GM21529 (cell line): ENCODE measurements around the gene ZNF714.

Experiments used
- ATAC-seq: cut with Tn5 transposase; IDR thresholded peaks from one replicate; pipeline ENCODE4 v1.9.1; 2021; ENCODE audit not compliant: unreplicated experiment

ZNF714 gene

GRCh38 chr19:21082011-21082975 lies at the start of gene ZNF714:
Gene ZNF714 (plus strand): TSS chr19:21082203. CDS start chr19:21098269, 16,066 bp downstream.
- ATAC-seq: peak; percentile 94

GRCh38 chr19:21045028-21045427 lies 37.0 kb upstream of the ZNF714 start:
- no peak for ATAC-seq

- no peak for ATAC-seq
Observed at GRCh38 chr19:21046489-21046888, 35.5 kb upstream of the ZNF714 start.

- ATAC-seq: no peak
Observed at GRCh38 chr19:21047716-21048115, 34.3 kb upstream of the ZNF714 start.

- no peak for ATAC-seq
Observed at GRCh38 chr19:21052902-21053301, 29.1 kb upstream of the ZNF714 start.

GRCh38 chr19:21065336-21065735 lies 16.7 kb upstream of the ZNF714 start:
- no peak for ATAC-seq

- ATAC-seq: no peak
Observed at GRCh38 chr19:21084343-21084742, 2.3 kb downstream of the ZNF714 start.

- no peak for ATAC-seq
Observed at GRCh38 chr19:21087871-21088270, 5.9 kb downstream of the ZNF714 start.

- ATAC-seq: no peak
Observed at GRCh38 chr19:21092109-21092508, 10.1 kb downstream of the ZNF714 start.

- ATAC-seq: no peak
Observed at GRCh38 chr19:21094347-21095025, 12.5 kb downstream of the ZNF714 start.

GRCh38 chr19:21098291-21098690 lies 16.3 kb downstream of the ZNF714 start:
- ATAC-seq: no peak

GRCh38 chr19:21101521-21102242 lies 19.7 kb downstream of the ZNF714 start:
- ATAC-seq: no peak

- no peak for ATAC-seq
Observed at GRCh38 chr19:21109116-21109515, 27.1 kb downstream of the ZNF714 start.

- ATAC-seq: no peak
Observed at GRCh38 chr19:21110183-21110582, 28.2 kb downstream of the ZNF714 start.

- ATAC-seq: no peak
Observed at GRCh38 chr19:21115430-21115829, 33.4 kb downstream of the ZNF714 start.

GRCh38 chr19:21117041-21117907 lies 35.3 kb downstream of the ZNF714 start:
- ATAC-seq: no peak

- no peak for ATAC-seq
Observed at GRCh38 chr19:21126078-21126477, 44.1 kb downstream of the ZNF714 start.

GRCh38 chr19:21127001-21127400 lies 45.0 kb downstream of the ZNF714 start:
- no peak for ATAC-seq

- no peak for ATAC-seq
Observed at GRCh38 chr19:21127898-21128297, 45.9 kb downstream of the ZNF714 start.

GRCh38 chr19:21128901-21129698 lies 47.1 kb downstream of the ZNF714 start:
- no peak for ATAC-seq
